ENCODE measurements around the gene CELA3B.
"Not testable (repeated sequence)": the region's sequence is repeated elsewhere in the genome, so short reads cannot be mapped to it uniquely, and the experiment has no call there.

DNA sequence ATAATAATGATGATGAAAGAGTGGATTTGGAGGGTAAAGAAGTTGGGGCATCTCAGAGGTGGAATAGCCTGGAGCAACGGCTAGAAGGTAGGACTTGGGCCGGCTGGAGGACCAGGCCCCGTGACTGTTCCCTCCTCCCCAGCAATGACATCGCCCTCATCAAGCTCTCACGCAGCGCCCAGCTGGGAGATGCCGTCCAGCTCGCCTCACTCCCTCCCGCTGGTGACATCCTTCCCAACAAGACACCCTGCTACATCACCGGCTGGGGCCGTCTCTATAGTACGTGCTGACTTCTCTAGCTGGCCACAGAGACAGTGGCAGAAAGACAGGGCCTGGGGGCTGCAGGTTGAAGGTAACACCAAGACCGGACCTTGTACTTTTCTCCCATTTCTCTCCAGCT is 29.9 kb downstream of the CELA3B start:
- TF ChIP-seq, protein P1, sequence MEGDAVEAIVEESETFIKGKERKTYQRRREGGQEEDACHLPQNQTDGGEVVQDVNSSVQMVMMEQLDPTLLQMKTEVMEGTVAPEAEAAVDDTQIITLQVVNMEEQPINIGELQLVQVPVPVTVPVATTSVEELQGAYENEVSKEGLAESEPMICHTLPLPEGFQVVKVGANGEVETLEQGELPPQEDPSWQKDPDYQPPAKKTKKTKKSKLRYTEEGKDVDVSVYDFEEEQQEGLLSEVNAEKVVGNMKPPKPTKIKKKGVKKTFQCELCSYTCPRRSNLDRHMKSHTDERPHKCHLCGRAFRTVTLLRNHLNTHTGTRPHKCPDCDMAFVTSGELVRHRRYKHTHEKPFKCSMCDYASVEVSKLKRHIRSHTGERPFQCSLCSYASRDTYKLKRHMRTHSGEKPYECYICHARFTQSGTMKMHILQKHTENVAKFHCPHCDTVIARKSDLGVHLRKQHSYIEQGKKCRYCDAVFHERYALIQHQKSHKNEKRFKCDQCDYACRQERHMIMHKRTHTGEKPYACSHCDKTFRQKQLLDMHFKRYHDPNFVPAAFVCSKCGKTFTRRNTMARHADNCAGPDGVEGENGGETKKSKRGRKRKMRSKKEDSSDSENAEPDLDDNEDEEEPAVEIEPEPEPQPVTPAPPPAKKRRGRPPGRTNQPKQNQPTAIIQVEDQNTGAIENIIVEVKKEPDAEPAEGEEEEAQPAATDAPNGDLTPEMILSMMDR (conservative IDR thresholded peaks at IDR 0.05 in 1 of 2, IDR thresholded peaks at IDR 0.05 in 1 of 2; ENCODE audit: low read depth in 1 of 2, low read length in 2 of 2): not testable (repeated sequence)
- not testable (repeated sequence) for TF ChIP-seq EZH2 (IDR thresholded peaks at IDR 0.05; ENCODE audit: low read length, missing control alignments)
